ENCODE data around the gene SEPTIN8. TPM values are rescaled to one million over a fixed set of nuclear protein-coding genes. Genes with fewer than 3 reads are reported as not detected.

SEPTIN8 gene, protein sequence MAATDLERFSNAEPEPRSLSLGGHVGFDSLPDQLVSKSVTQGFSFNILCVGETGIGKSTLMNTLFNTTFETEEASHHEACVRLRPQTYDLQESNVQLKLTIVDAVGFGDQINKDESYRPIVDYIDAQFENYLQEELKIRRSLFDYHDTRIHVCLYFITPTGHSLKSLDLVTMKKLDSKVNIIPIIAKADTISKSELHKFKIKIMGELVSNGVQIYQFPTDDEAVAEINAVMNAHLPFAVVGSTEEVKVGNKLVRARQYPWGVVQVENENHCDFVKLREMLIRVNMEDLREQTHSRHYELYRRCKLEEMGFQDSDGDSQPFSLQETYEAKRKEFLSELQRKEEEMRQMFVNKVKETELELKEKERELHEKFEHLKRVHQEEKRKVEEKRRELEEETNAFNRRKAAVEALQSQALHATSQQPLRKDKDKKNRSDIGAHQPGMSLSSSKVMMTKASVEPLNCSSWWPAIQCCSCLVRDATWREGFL
- total RNA-seq (2014; rRNA removed; shearing (Covaris generic)) (36.5 and 41.9 TPM in 2 replicates), polyA plus RNA-seq (2016; fragmentation: Nextera tagmentation; extraction: Ambion mirVana) (26.9 and 28.8 TPM in 2 replicates)

DNA sequence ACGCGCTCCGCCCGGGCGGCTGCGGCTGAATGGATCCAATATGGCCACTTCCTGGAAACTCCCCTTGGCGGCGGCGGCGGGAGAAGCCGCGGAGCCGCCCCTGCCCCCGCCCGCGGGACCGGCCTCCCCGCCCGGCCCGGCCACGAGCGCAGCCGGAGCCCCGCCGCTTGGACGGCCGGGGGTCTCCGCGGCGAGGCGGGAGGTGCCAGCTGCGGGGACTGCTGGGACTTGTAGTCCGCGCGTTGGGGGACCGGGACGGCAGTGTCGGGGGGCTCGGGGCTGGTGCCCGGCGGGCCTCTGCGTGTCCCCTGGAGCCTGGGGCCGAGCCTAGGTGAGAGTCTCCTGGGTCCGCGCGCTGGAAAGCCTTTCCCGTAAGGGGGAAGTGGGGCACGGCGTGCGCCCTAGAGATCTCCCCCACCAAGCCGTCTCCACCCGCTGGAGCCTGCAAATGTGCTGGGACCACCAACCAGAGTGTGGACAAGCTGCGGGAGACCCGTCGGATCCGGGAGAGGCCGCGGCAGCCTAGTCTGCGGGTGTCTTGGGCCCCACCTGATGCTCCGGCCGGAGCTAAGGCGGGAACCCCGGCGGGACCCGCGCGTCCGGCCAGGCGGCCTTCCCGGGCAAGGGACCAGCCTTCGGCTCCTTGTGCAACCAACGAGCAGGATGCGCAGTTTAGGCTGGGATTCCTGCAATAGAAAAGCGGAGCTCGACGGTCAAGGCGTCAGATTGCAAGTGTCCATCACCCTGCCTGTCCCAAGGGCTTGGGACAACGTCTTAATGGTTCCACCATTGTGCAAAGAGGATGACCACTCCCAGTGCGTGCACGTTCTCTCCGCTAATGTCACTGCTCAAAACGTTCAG is at the start of gene SEPTIN8:
Gene SEPTIN8, minus strand, starts transcription at position 31 of the 861 bp plus-strand sequence. CDS start 102 bp downstream, outside the sequence.
- no peaks in the 10 kb centered on the region for H3K36me3 ChIP-seq (ENCODE audit: low read depth)
- H2AFZ ChIP-seq = peak within 1 kb of the TSS; percentile 98
- H3K9me3 ChIP-seq (ENCODE audit: low read depth) = no peaks in the 10 kb centered on the region
- H4K20me1 ChIP-seq (ENCODE audit: insufficient read depth) = no peaks in the 10 kb centered on the region
- no peaks in the 10 kb centered on the region for H3K9me2 ChIP-seq (ENCODE audit: insufficient read depth)
- 3 to 4% methylated on average over 32 to 36 of the region's 82 CpGs for WGBS, 2 experiments (ENCODE audit: low coverage in 1 of 2, low lambda C conversion rate in 2 of 2, missing lambda C conversion rate in 2 of 2)
- no peaks in the 10 kb centered on the region for H3F3A ChIP-seq (ENCODE audit: insufficient read depth)
- peak within 1 kb of the TSS; percentile 83 for H3K4me2 ChIP-seq (ENCODE audit: unreplicated experiment)
- no peaks in the 10 kb centered on the region for H3K27me3 ChIP-seq (replicated peaks; ENCODE audit: insufficient read depth)
- DNase-seq = peak; percentile 76
- peaks cover 40% of the 10 kb centered on the region for H3K79me2 ChIP-seq (ENCODE audit: insufficient read depth)
- peak within 1 kb of the TSS; percentile 83 for H3K4me3 ChIP-seq
- H3K27ac ChIP-seq = no peak within 1 kb of the TSS
- peak within 1 kb of the TSS; percentile 77 for H3K9ac ChIP-seq
- H3K4me1 ChIP-seq (ENCODE audit: insufficient read depth) = peaks cover 32% of the 10 kb centered on the region
- TF ChIP-seq EZH2phosphoT487 (IDR thresholded peaks at IDR 0.05; ENCODE audit: insufficient read depth, low read depth) (no peak), EZH2 (IDR thresholded peaks at IDR 0.05; ENCODE audit: insufficient read depth, poor library complexity, severe bottlenecking) (no peak)
- in situ Hi-C loops (cut with MboI) = no loop called here

DNA sequence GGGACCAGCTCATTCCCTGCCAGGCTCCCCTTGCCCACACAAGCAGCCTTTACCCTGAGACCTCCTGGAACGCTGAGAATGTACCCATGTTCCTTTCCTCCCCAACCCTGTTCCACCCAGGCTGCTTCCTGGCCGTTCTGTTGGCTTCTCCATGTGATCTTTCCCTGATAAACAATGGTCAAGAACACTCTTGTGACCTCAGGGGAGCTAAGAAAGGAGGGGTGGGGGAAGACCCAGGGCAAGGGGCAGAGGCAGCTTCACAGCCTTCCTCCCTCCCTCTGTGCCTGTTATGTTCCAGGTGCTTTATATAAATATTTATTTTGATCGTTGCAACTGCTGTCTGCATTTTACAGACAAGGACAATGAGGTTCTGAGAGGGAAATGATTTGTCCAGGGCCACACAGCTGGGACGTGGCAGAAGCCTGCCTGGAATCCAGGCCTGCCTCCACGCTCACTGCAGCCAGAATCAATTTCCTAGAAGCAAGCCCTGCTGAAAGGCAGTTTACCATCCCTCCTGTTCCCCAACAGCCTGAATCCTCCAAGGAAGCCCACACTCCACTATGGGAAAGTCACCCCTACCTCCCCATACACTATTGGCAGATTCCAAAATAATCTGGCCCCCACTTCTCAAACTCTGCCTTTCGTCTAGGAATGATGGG is 49.5 kb upstream of the SEPTIN8 start:
- H3K79me2 ChIP-seq (ENCODE audit: insufficient read depth) = peaks cover 11% of the 10 kb centered on the region; the same call in 1 of the 2 replicates
- no peak overlapping the region for H3K9ac ChIP-seq
- no peak for DNase-seq
- no peaks in the 10 kb centered on the region for H3K27me3 ChIP-seq (replicated peaks; ENCODE audit: insufficient read depth)
- WGBS, 2 experiments (ENCODE audit: low coverage in 1 of 2, low lambda C conversion rate in 2 of 2, missing lambda C conversion rate in 2 of 2) = 84 to 91% methylated on average over 6 of the region's 6 CpGs
- H3K36me3 ChIP-seq (ENCODE audit: low read depth) = no peaks in the 10 kb centered on the region
- no peaks in the 10 kb centered on the region for H3K9me3 ChIP-seq (ENCODE audit: low read depth)
- peaks cover 4% of the 10 kb centered on the region for H3F3A ChIP-seq (ENCODE audit: insufficient read depth)
- in situ Hi-C loops (cut with MboI) = no loop called here
- H4K20me1 ChIP-seq (ENCODE audit: insufficient read depth) = no peaks in the 10 kb centered on the region
- no peak overlapping the region for H2AFZ ChIP-seq
- H3K4me1 ChIP-seq (ENCODE audit: insufficient read depth) = peaks cover 4% of the 10 kb centered on the region; the same call in 1 of the 2 replicates
- no peak overlapping the region for H3K27ac ChIP-seq
- TF ChIP-seq EZH2 (IDR thresholded peaks at IDR 0.05; ENCODE audit: insufficient read depth, poor library complexity, severe bottlenecking) (no peak), EZH2phosphoT487 (IDR thresholded peaks at IDR 0.05; ENCODE audit: insufficient read depth, low read depth) (no peak)
- no peak overlapping the region for H3K4me2 ChIP-seq (ENCODE audit: unreplicated experiment)
- no peaks in the 10 kb centered on the region for H3K9me2 ChIP-seq (ENCODE audit: insufficient read depth)
- no peak overlapping the region for H3K4me3 ChIP-seq

DNA sequence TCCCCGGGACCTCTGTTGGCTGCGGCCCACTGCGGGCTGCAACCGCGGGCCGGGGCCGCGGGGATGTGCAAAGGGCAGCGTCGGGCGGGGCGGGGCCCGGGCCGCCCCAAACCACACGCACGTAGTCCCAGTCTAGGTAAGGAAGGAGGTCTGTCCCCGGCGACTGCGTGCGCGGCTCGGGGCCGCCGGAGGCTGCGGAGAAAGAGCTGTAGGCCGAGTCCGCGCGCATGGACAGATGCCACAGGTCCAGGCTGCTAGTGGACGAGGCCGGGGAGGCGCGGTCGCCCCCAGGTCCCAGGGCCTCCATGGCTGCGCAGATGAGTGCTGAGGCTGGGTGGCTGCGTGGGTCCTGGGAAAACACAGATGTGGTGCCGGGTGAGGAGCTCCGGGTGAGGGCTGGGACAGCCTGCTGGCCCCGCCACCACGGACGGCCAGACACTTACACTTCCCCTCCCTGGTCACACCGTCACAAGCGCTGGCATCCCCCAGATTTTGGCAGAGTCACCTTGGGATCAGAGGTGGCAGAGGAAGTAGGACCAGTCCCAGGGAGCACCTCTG is 48.9 kb upstream of the SEPTIN8 start:
- Histone ChIP-seq H3K4me1 (ENCODE audit: insufficient read depth) (peaks cover 4% of the 10 kb centered on the region; the same call in 1 of the 2 replicates), H3K36me3 (ENCODE audit: low read depth) (no peaks in the 10 kb centered on the region), H3K27ac (no peak overlapping the region), H4K20me1 (ENCODE audit: insufficient read depth) (no peaks in the 10 kb centered on the region), H3K27me3 (replicated peaks; ENCODE audit: insufficient read depth) (no peaks in the 10 kb centered on the region), H3K9me2 (ENCODE audit: insufficient read depth) (no peaks in the 10 kb centered on the region), H3K9me3 (ENCODE audit: low read depth) (no peaks in the 10 kb centered on the region), H3K4me2 (ENCODE audit: unreplicated experiment) (no peak overlapping the region), H3F3A (ENCODE audit: insufficient read depth) (peaks cover 10% of the 10 kb centered on the region), H3K79me2 (ENCODE audit: insufficient read depth) (peaks cover 11% of the 10 kb centered on the region; the same call in 1 of the 2 replicates), H3K4me3 (no peak overlapping the region), H3K9ac (no peak overlapping the region), H2AFZ (no peak overlapping the region)
- WGBS, 2 experiments (ENCODE audit: low coverage in 1 of 2, low lambda C conversion rate in 2 of 2, missing lambda C conversion rate in 2 of 2) = 81 to 92% methylated on average over 37 to 43 of the region's 43 CpGs
- in situ Hi-C loops (cut with MboI) = no loop called here
- DNase-seq = no peak
- no peak for TF ChIP-seq EZH2phosphoT487 (IDR thresholded peaks at IDR 0.05; ENCODE audit: insufficient read depth, low read depth)
- no peak for TF ChIP-seq EZH2 (IDR thresholded peaks at IDR 0.05; ENCODE audit: insufficient read depth, poor library complexity, severe bottlenecking)

Measured in GM23248 (cell line).